Measurements from ENCODE around the gene POLA1.

- TF ChIP-seq CTCF (tag by site-specific recombination; IDR thresholded peaks at IDR 0.05), result no peak
- no peak for TF ChIP-seq MYNN (tag by site-specific recombination; IDR thresholded peaks at IDR 0.05; ENCODE audit: borderline replicate concordance)
- TF ChIP-seq ZBTB1 (tag by site-specific recombination; IDR thresholded peaks at IDR 0.05), result no peak
Observed at GRCh38 chrX:24859211-24859841, 165.6 kb downstream of the POLA1 start.
